Effector CD4-positive, alpha-beta T cell (primary cell): Measurements from ENCODE around the gene RNF113B. TPM values are rescaled to one million over a fixed set of nuclear protein-coding genes. Genes with fewer than 3 reads are reported as not detected.

Experiments used
- DNase-seq: peaks from one replicate; pipeline ENCODE4 v3.0.0-alpha.2; 2020
- total RNA-seq: gene quantifications from one replicate; lab custom pipeline; 2026; lab: John Stamatoyannopoulos, UW

Gene RNF113B
- not detected for total RNA-seq

DNA sequence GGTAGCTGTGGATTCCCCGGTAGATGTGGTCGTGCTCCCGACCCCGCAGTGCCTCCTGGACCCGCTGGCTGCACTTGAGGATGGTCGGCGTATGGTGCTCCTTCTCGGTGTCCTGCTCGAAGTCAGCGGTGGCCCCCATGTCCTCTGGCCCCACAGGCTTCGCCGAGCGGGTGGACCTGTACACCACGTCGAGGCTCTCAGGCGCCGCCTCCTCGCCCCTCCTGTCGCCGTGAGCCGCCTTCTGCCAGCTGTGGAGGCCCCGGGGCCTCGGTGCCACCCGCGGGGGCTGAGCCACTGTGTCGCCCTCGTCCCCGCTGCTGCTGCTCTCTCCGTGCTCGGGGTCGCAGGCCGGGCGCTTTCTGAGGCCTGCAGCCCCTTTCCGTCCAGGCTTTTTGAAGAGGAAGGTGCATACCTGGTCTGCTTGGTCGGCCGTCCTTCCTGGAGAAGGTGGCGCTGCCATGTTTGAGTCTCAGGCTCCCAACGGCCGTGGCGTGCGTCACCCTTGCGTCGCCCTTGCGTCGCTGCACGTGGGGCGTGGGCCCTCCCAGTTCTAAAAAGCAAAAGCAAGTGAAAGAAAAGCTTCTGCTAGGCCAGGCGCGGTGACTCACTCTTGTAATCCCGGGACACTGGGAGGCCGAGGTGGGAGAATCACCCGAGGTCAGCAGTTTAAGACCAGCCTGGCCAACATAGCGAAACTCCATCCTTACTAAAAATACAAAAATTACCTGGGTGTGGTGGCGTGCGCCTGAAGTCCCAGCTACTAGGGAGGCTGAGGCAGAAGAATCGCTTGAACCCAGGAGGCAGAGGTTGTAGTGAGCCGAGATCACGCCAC is at the start of gene RNF113B:
Gene RNF113B, minus strand, starts transcription at position 493 of the 832 bp plus-strand sequence. Its CDS starts 33 bp downstream, at position 460.
- no peak for DNase-seq

DNA sequence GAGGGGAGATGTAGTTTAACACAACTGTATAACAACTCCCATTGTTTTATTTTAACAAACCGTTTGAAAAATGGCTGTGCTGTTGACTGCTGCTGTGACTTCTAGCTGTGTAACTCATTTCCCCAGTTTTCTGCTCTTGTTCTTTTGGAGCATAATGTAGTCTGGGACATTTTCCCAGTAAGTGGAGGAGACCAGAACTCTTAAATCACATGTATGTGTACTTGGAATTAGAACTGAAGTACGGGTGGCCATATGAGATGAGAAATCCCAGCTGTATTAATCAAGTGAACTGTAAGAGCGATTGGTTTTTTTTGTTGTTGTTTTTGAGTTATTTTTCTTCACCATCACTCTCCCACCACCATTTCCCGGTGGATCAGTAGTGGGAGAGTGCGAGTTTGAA is 49.4 kb upstream of the RNF113B start:
- DNase-seq: no peak

GRCh38 chr13:98225036-98225940 is 48.2 kb upstream of the RNF113B start:
- DNase-seq: no peak

- DNase-seq: no peak
These were observed 47.5 kb upstream of the RNF113B start for GRCh38 chr13:98224557-98224956.

- DNase-seq: no peak
These were observed 46.7 kb upstream of the RNF113B start for GRCh38 chr13:98223741-98224140.

DNA sequence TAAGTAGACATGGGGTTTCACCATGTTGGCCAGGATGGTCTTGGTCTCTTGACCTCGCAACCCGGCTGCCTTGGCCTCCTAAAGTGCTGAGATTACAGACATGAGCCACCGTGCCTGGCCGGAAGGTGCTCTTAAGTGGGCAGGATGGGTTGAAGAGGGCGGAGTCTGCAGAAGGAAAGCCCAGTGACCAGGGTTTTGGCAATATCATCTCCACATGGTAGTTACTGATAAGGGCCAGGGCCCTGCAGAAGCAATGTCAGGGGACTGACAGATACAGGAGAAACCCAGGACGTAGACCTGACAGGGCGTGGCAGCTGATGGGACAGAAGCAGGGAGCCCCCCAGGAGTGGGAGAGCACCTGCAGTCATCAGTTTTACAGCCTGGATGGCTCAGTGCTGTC is 45.7 kb upstream of the RNF113B start:
- DNase-seq: no peak

GRCh38 chr13:98222081-98222554 is 45.0 kb upstream of the RNF113B start:
- DNase-seq: no peak

DNA sequence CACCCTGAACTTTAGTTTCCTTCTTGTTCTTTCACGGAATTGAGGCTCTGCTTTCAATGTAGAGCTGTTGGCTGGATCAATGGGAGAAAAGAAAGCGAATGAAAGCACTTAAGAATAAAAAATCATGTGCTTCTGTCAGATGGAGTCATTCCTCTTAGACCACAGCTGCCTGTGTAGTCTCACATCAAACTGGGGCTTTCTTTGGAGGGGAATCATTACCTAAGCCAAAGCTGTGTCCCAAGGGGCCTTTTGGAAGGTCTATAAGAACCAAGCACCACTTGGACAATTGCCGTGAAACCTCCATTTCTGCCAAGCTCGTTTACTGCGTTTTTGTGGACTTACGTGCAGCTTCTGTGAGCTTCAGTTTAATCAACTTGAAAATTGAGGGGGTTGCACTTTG is 44.2 kb upstream of the RNF113B start:
- DNase-seq: no peak

GRCh38 chr13:98220271-98220791 is 43.3 kb upstream of the RNF113B start:
- no peak for DNase-seq

- DNase-seq: no peak
These were observed 42.6 kb upstream of the RNF113B start for GRCh38 chr13:98219685-98220084.

- no peak for DNase-seq
These were observed 40.5 kb upstream of the RNF113B start for GRCh38 chr13:98217597-98217996.

- DNase-seq: no peak
These were observed 39.7 kb upstream of the RNF113B start for GRCh38 chr13:98216711-98217285.

- no peak for DNase-seq
These were observed 39.1 kb upstream of the RNF113B start for GRCh38 chr13:98216135-98216565.

GRCh38 chr13:98215508-98215907 is 38.4 kb upstream of the RNF113B start:
- no peak for DNase-seq

- no peak for DNase-seq
These were observed 37.6 kb upstream of the RNF113B start for GRCh38 chr13:98214707-98215106.

DNA sequence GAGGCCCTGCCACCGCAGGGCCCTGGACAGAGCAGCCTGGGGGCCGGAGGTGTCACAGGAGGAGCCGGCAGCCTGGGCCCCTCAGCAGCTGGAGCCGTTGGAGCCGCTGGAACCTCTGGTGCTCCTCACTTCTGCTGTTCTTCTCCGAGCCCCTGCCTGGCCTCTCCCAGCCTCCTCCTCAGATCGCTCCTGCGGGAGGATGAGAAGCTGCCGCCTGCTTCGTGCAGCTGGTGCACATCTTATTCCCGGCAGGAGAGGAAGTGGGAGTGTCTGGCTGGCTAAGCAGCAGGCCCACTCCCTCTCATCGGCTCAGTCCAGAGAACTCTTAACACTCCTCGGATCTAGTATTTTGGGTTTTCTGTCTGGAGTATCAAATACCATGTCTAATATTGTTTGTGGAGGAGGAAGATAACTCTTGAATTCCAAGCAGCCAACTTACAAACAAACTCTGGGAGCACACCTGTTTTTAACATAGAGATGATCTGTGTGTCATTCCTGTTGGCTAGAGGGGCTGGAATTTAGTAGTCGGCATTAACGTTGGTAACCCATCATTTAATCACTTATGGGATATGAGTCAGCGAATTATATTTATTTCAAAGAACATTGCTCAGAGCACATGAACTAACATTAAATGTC is 37.1 kb upstream of the RNF113B start:
- no peak for DNase-seq

- no peak for DNase-seq
These were observed 36.3 kb upstream of the RNF113B start for GRCh38 chr13:98213354-98213753.

DNA sequence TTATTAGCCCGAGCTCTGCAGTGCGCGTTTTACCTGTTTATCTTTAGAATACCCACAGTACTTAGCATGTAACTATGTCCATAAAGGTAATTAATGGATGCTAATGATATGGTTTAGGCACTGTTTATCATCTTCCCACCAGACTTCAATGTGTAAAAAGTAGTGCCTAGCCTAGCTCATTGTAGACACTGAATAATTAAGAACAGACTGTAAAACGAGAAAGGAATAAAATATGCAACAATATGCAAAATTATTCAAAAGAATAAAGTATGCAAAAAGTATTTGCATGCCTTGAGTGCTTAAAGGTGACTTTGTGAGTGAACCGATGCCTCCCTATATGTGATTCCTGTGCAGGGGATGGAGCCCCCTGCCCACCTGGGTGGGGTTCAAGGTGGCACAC is 35.7 kb upstream of the RNF113B start:
- no peak for DNase-seq

DNA sequence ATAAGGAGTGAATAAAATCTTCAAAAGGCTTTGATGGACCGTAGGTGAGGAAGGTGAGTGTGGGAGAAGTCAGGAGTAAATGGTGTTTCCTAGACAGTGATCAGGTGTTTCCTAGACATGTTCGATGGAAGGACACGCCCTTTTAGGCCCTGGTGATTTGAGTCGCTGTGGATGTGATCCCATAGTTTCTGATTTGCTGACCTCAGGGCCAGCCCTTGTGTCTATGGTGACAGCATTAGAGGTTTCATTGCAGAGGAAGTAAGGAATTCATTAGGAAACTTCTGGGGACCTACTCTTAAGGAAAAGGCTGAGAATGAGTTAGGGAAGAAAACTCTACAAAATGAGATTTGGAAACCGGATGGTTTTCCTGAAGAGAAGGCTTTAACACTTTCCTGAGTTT is 31.5 kb upstream of the RNF113B start:
- no peak for DNase-seq

GRCh38 chr13:98207416-98207815 is 30.3 kb upstream of the RNF113B start:
- DNase-seq: no peak

- DNase-seq: no peak
These were observed 29.9 kb upstream of the RNF113B start for GRCh38 chr13:98206946-98207345.

GRCh38 chr13:98204546-98204945 is 27.5 kb upstream of the RNF113B start:
- DNase-seq: no peak
